Measurements from ENCODE around the gene RSRC1. TPM values are rescaled to one million over a fixed set of nuclear protein-coding genes. Genes with fewer than 3 reads are reported as not detected.
"Not testable (repeated sequence)": the region's sequence is repeated elsewhere in the genome, so short reads cannot be mapped to it uniquely, and the experiment has no call there.

RSRC1 gene
- total RNA-seq, 1 experiment from 2014 or later = 35.8 TPM

GRCh38 chr3:158108445-158108985 is 1.4 kb upstream of the RSRC1 start:
- Mint-ChIP-seq H3K9me3 (ENCODE audit: unreplicated experiment) (no peaks in the 10 kb centered on the region), H3K4me3 (ENCODE audit: unreplicated experiment) (no peak overlapping the region), H3K36me3 (ENCODE audit: insufficient read depth, unreplicated experiment) (peaks cover 14% of the 10 kb centered on the region), H3K27me3 (ENCODE audit: insufficient read depth, unreplicated experiment) (no peaks in the 10 kb centered on the region), H3K27ac (ENCODE audit: low read depth, unreplicated experiment) (no peak overlapping the region), H3K4me1 (ENCODE audit: insufficient read depth, unreplicated experiment) (peaks cover 29% of the 10 kb centered on the region)
- ChIA-PET CTCF (interaction anchor here (0.7 to 1.4 kb wide), 5 partner anchors 17 to 576 kb away, joined by 3 to 5 read pairs (median 4); no protein-coding TSS in a partner anchor), POLR2A (interaction anchor here (0.6 to 5.5 kb wide), 6 partner anchors 13 to 323 kb away, joined by 3 to 59 read pairs (median 6); no protein-coding TSS in a partner anchor)
- TF ChIP-seq CTCF (IDR thresholded peaks at IDR 0.05; ENCODE audit: unreplicated experiment) = no peak
- BruUV-seq (replicated peaks) = no TSS peak
- no peak for DNase-seq (ENCODE audit: unreplicated experiment)
- intact Hi-C loops (cut with micrococcal nuclease) = no loop called here

GRCh38 chr3:158109295-158109803 is 540 bp upstream of the RSRC1 start:
- Mint-ChIP-seq H3K4me3 (ENCODE audit: unreplicated experiment) (peak overlapping the region; percentile 86), H3K27ac (ENCODE audit: low read depth, unreplicated experiment) (peak overlapping the region; percentile 97), H3K27me3 (ENCODE audit: insufficient read depth, unreplicated experiment) (no peaks in the 10 kb centered on the region), H3K4me1 (ENCODE audit: insufficient read depth, unreplicated experiment) (peaks cover 29% of the 10 kb centered on the region), H3K9me3 (ENCODE audit: unreplicated experiment) (no peaks in the 10 kb centered on the region), H3K36me3 (ENCODE audit: insufficient read depth, unreplicated experiment) (peaks cover 14% of the 10 kb centered on the region)
- BruUV-seq (replicated peaks) = no TSS peak
- no peak for DNase-seq (ENCODE audit: unreplicated experiment)
- intact Hi-C loops (cut with micrococcal nuclease) = no loop called here
- POLR2A ChIA-PET = interaction anchor here (0.6 to 5.5 kb wide), 15 partner anchors 10 to 1232 kb away, joined by 3 to 59 read pairs (median 4); partner anchors contain the start of gene CCNL1
- no peak for TF ChIP-seq CTCF (IDR thresholded peaks at IDR 0.05; ENCODE audit: unreplicated experiment)
- CTCF ChIA-PET = interaction anchor here (0.6 to 1.8 kb wide), 12 partner anchors 11 to 1641 kb away, joined by 3 to 6 read pairs (median 4); no protein-coding TSS in a partner anchor

GRCh38 chr3:158110658-158111018 is 749 bp downstream of the RSRC1 start:
- BruUV-seq (replicated peaks) = no TSS peak
- no peak for TF ChIP-seq CTCF (IDR thresholded peaks at IDR 0.05; ENCODE audit: unreplicated experiment)
- Mint-ChIP-seq H3K9me3 (ENCODE audit: unreplicated experiment) (no peaks in the 10 kb centered on the region), H3K4me1 (ENCODE audit: insufficient read depth, unreplicated experiment) (peaks cover 28% of the 10 kb centered on the region), H3K36me3 (ENCODE audit: insufficient read depth, unreplicated experiment) (peaks cover 14% of the 10 kb centered on the region), H3K27me3 (ENCODE audit: insufficient read depth, unreplicated experiment) (no peaks in the 10 kb centered on the region), H3K4me3 (ENCODE audit: unreplicated experiment) (peak overlapping the region; percentile 86), H3K27ac (ENCODE audit: low read depth, unreplicated experiment) (peak overlapping the region; percentile 97)
- POLR2A ChIA-PET = interaction anchor here (0.7 to 5.5 kb wide), 14 partner anchors 11 to 950 kb away, joined by 3 to 59 read pairs (median 3); partner anchors contain the start of gene CCNL1
- DNase-seq (ENCODE audit: unreplicated experiment) = no peak
- CTCF ChIA-PET = interaction anchor here (0.6 to 1.8 kb wide), 7 partner anchors 10 to 325 kb away, joined by 3 to 6 read pairs (median 3); no protein-coding TSS in a partner anchor
- intact Hi-C loops (cut with micrococcal nuclease) = loop anchor here (1.0 to 5.0 kb wide), 3 partner anchors 58 to 322 kb away; no protein-coding TSS in a partner anchor

GRCh38 chr3:158111861-158112260 is 2.0 kb downstream of the RSRC1 start:
- no peak for TF ChIP-seq CTCF (IDR thresholded peaks at IDR 0.05; ENCODE audit: unreplicated experiment)
- Mint-ChIP-seq H3K9me3 (ENCODE audit: unreplicated experiment) (no peaks in the 10 kb centered on the region), H3K27me3 (ENCODE audit: insufficient read depth, unreplicated experiment) (no peaks in the 10 kb centered on the region), H3K4me1 (ENCODE audit: insufficient read depth, unreplicated experiment) (peaks cover 15% of the 10 kb centered on the region), H3K4me3 (ENCODE audit: unreplicated experiment) (peak overlapping the region; percentile 86), H3K36me3 (ENCODE audit: insufficient read depth, unreplicated experiment) (peaks cover 12% of the 10 kb centered on the region), H3K27ac (ENCODE audit: low read depth, unreplicated experiment) (no peak overlapping the region)
- CTCF ChIA-PET = interaction anchor here (1.5 to 1.7 kb wide), 2 partner anchors 16 to 200 kb away, joined by 4 to 5 read pairs; no protein-coding TSS in a partner anchor
- no peak for DNase-seq (ENCODE audit: unreplicated experiment)
- BruUV-seq (replicated peaks) = no TSS peak
- intact Hi-C loops (cut with micrococcal nuclease) = loop anchor here (2.0 to 5.0 kb wide), 2 partner anchors 201 to 320 kb away; no protein-coding TSS in a partner anchor
- POLR2A ChIA-PET = interaction anchor here (0.6 to 5.5 kb wide), 2 partner anchors 9 to 180 kb away, joined by 3 to 59 read pairs; no protein-coding TSS in a partner anchor

- H3K27ac Mint-ChIP-seq (ENCODE audit: low read depth, unreplicated experiment); H3K36me3 Mint-ChIP-seq (ENCODE audit: insufficient read depth, unreplicated experiment); BruUV-seq (replicated peaks); H3K27me3 Mint-ChIP-seq (ENCODE audit: insufficient read depth, unreplicated experiment); DNase-seq (ENCODE audit: unreplicated experiment); H3K4me3 Mint-ChIP-seq (ENCODE audit: unreplicated experiment); H3K9me3 Mint-ChIP-seq (ENCODE audit: unreplicated experiment); POLR2A ChIA-PET: not testable (repeated sequence)
- CTCF ChIA-PET = interaction anchor here (0.7 kb wide), 1 partner anchor 37 kb away, joined by 3 read pairs; no protein-coding TSS in a partner anchor
- H3K4me1 Mint-ChIP-seq (ENCODE audit: insufficient read depth, unreplicated experiment) = peaks cover 10% of the 10 kb centered on the region
- intact Hi-C loops (cut with micrococcal nuclease) = loop anchor here (5.0 kb wide), 1 partner anchor 319 kb away; no protein-coding TSS in a partner anchor
These were observed 3.7 kb downstream of the RSRC1 start for GRCh38 chr3:158113595-158113994.
